Erythroblast (primary cell): Measurements from ENCODE around the gene ERCC1.

Source experiments
- GATA1 ChIP-seq: IDR thresholded peaks from 2 replicates; pipeline ENCODE4 v1.6.1; 2011; ENCODE audit warnings: low read depth, mild to moderate bottlenecking, control low read depth, low read length, moderate library complexity
- POLR2A ChIP-seq: IDR thresholded peaks from 2 replicates; pipeline ENCODE4 v1.6.1; 2011; ENCODE audit warnings: mild to moderate bottlenecking, low read length

DNA sequence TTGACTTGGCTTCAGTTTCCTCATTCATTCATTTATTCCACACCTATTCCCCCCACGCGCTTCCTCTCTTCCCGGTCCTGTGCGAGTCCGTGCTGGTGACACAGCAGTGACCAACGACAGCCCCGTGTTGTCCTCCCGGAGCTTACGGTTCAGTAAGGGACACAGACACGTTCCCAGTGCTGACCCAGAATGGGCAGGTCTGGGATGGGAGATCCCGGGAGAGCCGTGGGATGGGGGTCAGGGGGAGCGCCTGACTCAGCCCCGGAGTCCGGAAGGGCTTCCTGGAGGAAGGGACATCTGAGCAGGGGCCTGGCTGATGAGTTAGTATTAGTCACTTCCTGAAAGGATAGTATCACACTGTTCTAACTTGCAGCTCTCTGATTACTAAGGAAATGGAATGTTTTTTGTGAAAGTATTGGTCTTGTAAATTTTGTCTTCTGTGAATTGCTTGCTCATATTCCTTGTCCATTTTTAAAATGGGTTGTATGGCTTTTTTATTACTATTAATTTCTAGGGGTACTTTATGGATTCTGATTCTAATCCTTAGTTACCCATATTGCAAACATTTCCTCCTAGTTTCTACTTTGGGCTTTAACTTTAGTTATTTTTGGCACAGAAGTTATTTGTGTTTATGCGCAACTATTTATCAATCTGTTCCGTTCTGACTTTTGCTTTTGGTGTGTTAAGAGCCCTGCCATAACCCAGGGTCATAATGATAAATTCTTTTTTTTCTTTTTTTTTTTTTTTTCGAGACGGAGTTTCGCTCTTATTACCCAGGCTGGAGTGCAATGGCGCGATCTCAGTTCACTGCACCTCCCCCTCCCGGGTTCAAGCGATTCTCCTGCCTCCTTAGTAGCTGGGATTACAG lies 708 bp upstream of the ERCC1 start:
- peak; percentile 36 for TF ChIP-seq POLR2A
- TF ChIP-seq GATA1 = no peak
